ENCODE data around the gene FN1. TPM values are rescaled to one million over a fixed set of nuclear protein-coding genes. Genes with fewer than 3 reads are reported as not detected.

Gene FN1
- total RNA-seq, 1 experiment from 2014 or later, result 11.1 TPM

- Histone ChIP-seq H3K27me3 (ENCODE audit: insufficient read depth, low read length) (no peaks in the 10 kb centered on the region), H3K4me3 (replicated peaks in 1 of 2; ENCODE audit: low read depth in 1 of 2, low read length in 2 of 2) (no peak overlapping the region), H3K4me1 (ENCODE audit: control insufficient read depth in 1 of 2, insufficient read depth in 2 of 2, low read length in 2 of 2) (no peaks in the 10 kb centered on the region), H3K36me3 (ENCODE audit: control insufficient read depth in 1 of 2, insufficient read depth in 2 of 2, low read length in 2 of 2) (no peaks in the 10 kb centered on the region), H3K9me3 (ENCODE audit: control insufficient read depth in 1 of 2, insufficient read depth in 1 of 2, low read depth in 1 of 2, low read length in 2 of 2) (no peaks in the 10 kb centered on the region), H2AFZ (ENCODE audit: low read depth, low read length, poor library complexity, severe bottlenecking) (no peak overlapping the region), H3K27ac (ENCODE audit: low read depth, low read length) (no peak overlapping the region), H4K20me1 (ENCODE audit: insufficient read depth) (no peaks in the 10 kb centered on the region), H3K79me2 (ENCODE audit: insufficient read depth, low read length) (no peaks in the 10 kb centered on the region), H3K9me2 (ENCODE audit: insufficient read depth) (no peaks in the 10 kb centered on the region), H3K9ac (ENCODE audit: low read length) (no peak overlapping the region), H3K4me2 (ENCODE audit: low read length) (no peak overlapping the region)
- ATAC-seq (no peak), DNase-seq (ENCODE audit: low read depth, low spot score) (no peak)
- BruUV-seq (replicated peaks), result no TSS peak
- TF ChIP-seq POLR2A (IDR thresholded peaks at IDR 0.05; ENCODE audit: borderline replicate concordance, extremely low read depth, insufficient read depth, insufficient read length) (no peak), ZBTB33 (IDR thresholded peaks at IDR 0.05; ENCODE audit: extremely low read depth, insufficient replicate concordance, low read length) (no peak), ZFX (IDR thresholded peaks at IDR 0.05) (no peak), CTCF (IDR thresholded peaks at IDR 0.05 in 2 of 3, conservative IDR thresholded peaks at IDR 0.05 in 1 of 3; ENCODE audit: borderline replicate concordance in 1 of 3, insufficient read depth in 1 of 3, low read depth in 2 of 3, low read length in 2 of 3) (no peak), SRF (IDR thresholded peaks at IDR 0.05; ENCODE audit: low read depth) (no peak)
- CTCF ChIA-PET, result no interaction called here
- intact Hi-C loops (cut with micrococcal nuclease), result no loop called here
- POLR2A ChIA-PET, result no interaction called here
- RAD21 ChIA-PET (ENCODE audit: low non-redundant PET in 1 of 2, low total read pairs in 2 of 2, uncharacterized antibody in 2 of 2, unreplicated experiment in 2 of 2), result no interaction called here
Measured at GRCh38 chr2:215374002-215374401, 61.9 kb downstream of the FN1 start.
